Measurements from ENCODE around the gene SORCS3.

Gene SORCS3

GRCh38 chr10:104941662-104942061 lies 300.6 kb downstream of the SORCS3 start:
- Histone ChIP-seq H3K27ac (ENCODE audit: low read depth, low read length) (no peak overlapping the region), H3K9ac (ENCODE audit: low read length) (no peak overlapping the region), H3K36me3 (ENCODE audit: control insufficient read depth, insufficient read depth, low read length) (no peaks in the 10 kb centered on the region), H3K27me3 (ENCODE audit: control insufficient read depth, insufficient read depth, low read length) (no peaks in the 10 kb centered on the region), H3K4me1 (ENCODE audit: control insufficient read depth, insufficient read depth, low read length) (no peaks in the 10 kb centered on the region), H3K4me3 (ENCODE audit: low read depth, low read length) (no peak overlapping the region), H3K9me3 (ENCODE audit: control insufficient read depth, insufficient read depth, low read depth, low read length) (no peaks in the 10 kb centered on the region)

- H3K27me3 ChIP-seq (ENCODE audit: control insufficient read depth, insufficient read depth, low read length) = no peaks in the 10 kb centered on the region; the same call in 1 of the 2 replicates
- no peaks in the 10 kb centered on the region for H3K36me3 ChIP-seq (ENCODE audit: control insufficient read depth, insufficient read depth, low read length)
- H3K27ac ChIP-seq (ENCODE audit: low read depth, low read length) = no peak overlapping the region
- H3K4me3 ChIP-seq (ENCODE audit: low read depth, low read length) = no peak overlapping the region
- H3K4me1 ChIP-seq (ENCODE audit: control insufficient read depth, insufficient read depth, low read length) = no peaks in the 10 kb centered on the region
- no peak overlapping the region for H3K9ac ChIP-seq (ENCODE audit: low read length)
- H3K9me3 ChIP-seq (ENCODE audit: control insufficient read depth, insufficient read depth, low read depth, low read length) = no peaks in the 10 kb centered on the region
Measured at GRCh38 chr10:104947314-104947713, 306.2 kb downstream of the SORCS3 start.

- Histone ChIP-seq H3K4me3 (ENCODE audit: low read depth, low read length) (no peak overlapping the region), H3K9ac (ENCODE audit: low read length) (no peak overlapping the region), H3K36me3 (ENCODE audit: control insufficient read depth, insufficient read depth, low read length) (no peaks in the 10 kb centered on the region), H3K9me3 (ENCODE audit: control insufficient read depth, insufficient read depth, low read depth, low read length) (no peaks in the 10 kb centered on the region), H3K4me1 (ENCODE audit: control insufficient read depth, insufficient read depth, low read length) (no peaks in the 10 kb centered on the region), H3K27ac (ENCODE audit: low read depth, low read length) (no peak overlapping the region), H3K27me3 (ENCODE audit: control insufficient read depth, insufficient read depth, low read length) (no peaks in the 10 kb centered on the region; the same call in 1 of the 2 replicates)
Measured at GRCh38 chr10:104957178-104957841, 316.2 kb downstream of the SORCS3 start.

GRCh38 chr10:104966563-104967297 lies 325.6 kb downstream of the SORCS3 start:
- Histone ChIP-seq H3K4me1 (ENCODE audit: control insufficient read depth, insufficient read depth, low read length) (no peaks in the 10 kb centered on the region), H3K4me3 (ENCODE audit: low read depth, low read length) (no peak overlapping the region), H3K9me3 (ENCODE audit: control insufficient read depth, insufficient read depth, low read depth, low read length) (no peaks in the 10 kb centered on the region), H3K9ac (ENCODE audit: low read length) (no peak overlapping the region), H3K27me3 (ENCODE audit: control insufficient read depth, insufficient read depth, low read length) (no peaks in the 10 kb centered on the region), H3K36me3 (ENCODE audit: control insufficient read depth, insufficient read depth, low read length) (no peaks in the 10 kb centered on the region), H3K27ac (ENCODE audit: low read depth, low read length) (no peak overlapping the region)

GRCh38 chr10:104980368-104980767 lies 339.3 kb downstream of the SORCS3 start:
- Histone ChIP-seq H3K4me3 (ENCODE audit: low read depth, low read length) (no peak overlapping the region), H3K27ac (ENCODE audit: low read depth, low read length) (no peak overlapping the region), H3K36me3 (ENCODE audit: control insufficient read depth, insufficient read depth, low read length) (no peaks in the 10 kb centered on the region), H3K27me3 (ENCODE audit: control insufficient read depth, insufficient read depth, low read length) (no peaks in the 10 kb centered on the region), H3K4me1 (ENCODE audit: control insufficient read depth, insufficient read depth, low read length) (no peaks in the 10 kb centered on the region), H3K9ac (ENCODE audit: low read length) (no peak overlapping the region), H3K9me3 (ENCODE audit: control insufficient read depth, insufficient read depth, low read depth, low read length) (no peaks in the 10 kb centered on the region)

GRCh38 chr10:104981995-104982394 lies 340.9 kb downstream of the SORCS3 start:
- Histone ChIP-seq H3K27ac (ENCODE audit: low read depth, low read length) (no peak overlapping the region), H3K9me3 (ENCODE audit: control insufficient read depth, insufficient read depth, low read depth, low read length) (no peaks in the 10 kb centered on the region), H3K9ac (ENCODE audit: low read length) (no peak overlapping the region), H3K4me3 (ENCODE audit: low read depth, low read length) (no peak overlapping the region), H3K4me1 (ENCODE audit: control insufficient read depth, insufficient read depth, low read length) (no peaks in the 10 kb centered on the region), H3K27me3 (ENCODE audit: control insufficient read depth, insufficient read depth, low read length) (no peaks in the 10 kb centered on the region), H3K36me3 (ENCODE audit: control insufficient read depth, insufficient read depth, low read length) (no peaks in the 10 kb centered on the region)

GRCh38 chr10:104988686-104989085 lies 347.6 kb downstream of the SORCS3 start:
- no peaks in the 10 kb centered on the region for H3K27me3 ChIP-seq (ENCODE audit: control insufficient read depth, insufficient read depth, low read length)
- no peak overlapping the region for H3K4me3 ChIP-seq (ENCODE audit: low read depth, low read length)
- peaks cover 4% of the 10 kb centered on the region for H3K4me1 ChIP-seq (ENCODE audit: control insufficient read depth, insufficient read depth, low read length)
- H3K9me3 ChIP-seq (ENCODE audit: control insufficient read depth, insufficient read depth, low read depth, low read length) = no peaks in the 10 kb centered on the region
- no peaks in the 10 kb centered on the region for H3K36me3 ChIP-seq (ENCODE audit: control insufficient read depth, insufficient read depth, low read length)
- no peak overlapping the region for H3K9ac ChIP-seq (ENCODE audit: low read length)
- no peak overlapping the region for H3K27ac ChIP-seq (ENCODE audit: low read depth, low read length)

GRCh38 chr10:104989880-104990279 lies 348.8 kb downstream of the SORCS3 start:
- Histone ChIP-seq H3K27ac (ENCODE audit: low read depth, low read length) (no peak overlapping the region), H3K4me3 (ENCODE audit: low read depth, low read length) (no peak overlapping the region), H3K9ac (ENCODE audit: low read length) (no peak overlapping the region), H3K36me3 (ENCODE audit: control insufficient read depth, insufficient read depth, low read length) (no peaks in the 10 kb centered on the region), H3K9me3 (ENCODE audit: control insufficient read depth, insufficient read depth, low read depth, low read length) (no peaks in the 10 kb centered on the region), H3K4me1 (ENCODE audit: control insufficient read depth, insufficient read depth, low read length) (peaks cover 4% of the 10 kb centered on the region), H3K27me3 (ENCODE audit: control insufficient read depth, insufficient read depth, low read length) (no peaks in the 10 kb centered on the region)

- Histone ChIP-seq H3K27me3 (ENCODE audit: control insufficient read depth, insufficient read depth, low read length) (no peaks in the 10 kb centered on the region), H3K4me1 (ENCODE audit: control insufficient read depth, insufficient read depth, low read length) (peaks cover 4% of the 10 kb centered on the region), H3K4me3 (ENCODE audit: low read depth, low read length) (no peak overlapping the region), H3K27ac (ENCODE audit: low read depth, low read length) (no peak overlapping the region), H3K36me3 (ENCODE audit: control insufficient read depth, insufficient read depth, low read length) (no peaks in the 10 kb centered on the region), H3K9me3 (ENCODE audit: control insufficient read depth, insufficient read depth, low read depth, low read length) (no peaks in the 10 kb centered on the region), H3K9ac (ENCODE audit: low read length) (no peak overlapping the region)
Measured at GRCh38 chr10:104993085-104993484, 352.0 kb downstream of the SORCS3 start.

GRCh38 chr10:105001269-105001668 lies 360.2 kb downstream of the SORCS3 start:
- Histone ChIP-seq H3K4me1 (ENCODE audit: control insufficient read depth, insufficient read depth, low read length) (no peaks in the 10 kb centered on the region), H3K9ac (ENCODE audit: low read length) (no peak overlapping the region), H3K27me3 (ENCODE audit: control insufficient read depth, insufficient read depth, low read length) (peaks cover 4% of the 10 kb centered on the region; the same call in 1 of the 2 replicates), H3K4me3 (ENCODE audit: low read depth, low read length) (no peak overlapping the region), H3K27ac (ENCODE audit: low read depth, low read length) (no peak overlapping the region), H3K9me3 (ENCODE audit: control insufficient read depth, insufficient read depth, low read depth, low read length) (no peaks in the 10 kb centered on the region), H3K36me3 (ENCODE audit: control insufficient read depth, insufficient read depth, low read length) (no peaks in the 10 kb centered on the region)

GRCh38 chr10:105010411-105011121 lies 369.5 kb downstream of the SORCS3 start:
- H3K4me1 ChIP-seq (ENCODE audit: control insufficient read depth, insufficient read depth, low read length) = no peaks in the 10 kb centered on the region
- H3K27ac ChIP-seq (ENCODE audit: low read depth, low read length) = no peak overlapping the region
- H3K4me3 ChIP-seq (ENCODE audit: low read depth, low read length) = no peak overlapping the region
- H3K36me3 ChIP-seq (ENCODE audit: control insufficient read depth, insufficient read depth, low read length) = no peaks in the 10 kb centered on the region
- no peak overlapping the region for H3K9ac ChIP-seq (ENCODE audit: low read length)
- no peaks in the 10 kb centered on the region for H3K27me3 ChIP-seq (ENCODE audit: control insufficient read depth, insufficient read depth, low read length)
- no peaks in the 10 kb centered on the region for H3K9me3 ChIP-seq (ENCODE audit: control insufficient read depth, insufficient read depth, low read depth, low read length)
